Keratinocyte (primary cell): Measurements from ENCODE around the gene TNNC2.

Experiments used
- EZH2 ChIP-seq: IDR thresholded peaks from one replicate; pipeline ENCODE4 v1.6.1; 2012; ENCODE audit warnings: inconsistent platforms, mild to moderate bottlenecking, low read length, moderate library complexity
- TF ChIP-seq, protein P1 (sequence below), 3 experiments: IDR thresholded peaks in 1 of 3; conservative IDR thresholded peaks in 1 of 3; optimal IDR thresholded peaks in 1 of 3; 2 replicates in 2 of 3; 3 replicates in 1 of 3; pipeline versions ENCODE3 to v1.5.1; 2011; ENCODE audit warnings: low read length in 3 of 3, mild to moderate bottlenecking in 3 of 3, moderate library complexity in 2 of 3, control low read depth in 1 of 3, inconsistent platforms in 1 of 3; ENCODE audit not compliant: insufficient read depth in 2 of 3; ENCODE audit errors: extremely low read depth in 1 of 3

DNA sequence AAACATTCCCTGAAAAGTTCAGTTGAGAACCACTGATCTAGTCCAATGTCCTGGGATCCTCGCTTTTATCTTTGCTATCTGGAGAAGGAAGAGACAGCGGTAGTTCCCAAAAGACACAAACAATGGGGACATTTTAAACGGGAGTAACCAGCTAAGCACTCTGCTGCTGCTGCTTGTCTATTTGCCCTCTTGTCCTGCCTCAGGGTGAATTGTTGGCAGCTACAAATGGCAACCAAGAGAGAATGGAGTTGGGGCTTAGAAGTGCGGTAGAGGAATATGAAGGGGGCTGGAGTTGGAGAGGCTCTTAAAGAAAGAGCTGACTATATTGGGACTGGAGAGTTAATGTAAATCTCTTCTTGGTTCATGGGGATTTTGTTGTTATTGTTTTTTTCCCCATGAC lies 47.5 kb upstream of the TNNC2 start:
- TF ChIP-seq, protein P1, sequence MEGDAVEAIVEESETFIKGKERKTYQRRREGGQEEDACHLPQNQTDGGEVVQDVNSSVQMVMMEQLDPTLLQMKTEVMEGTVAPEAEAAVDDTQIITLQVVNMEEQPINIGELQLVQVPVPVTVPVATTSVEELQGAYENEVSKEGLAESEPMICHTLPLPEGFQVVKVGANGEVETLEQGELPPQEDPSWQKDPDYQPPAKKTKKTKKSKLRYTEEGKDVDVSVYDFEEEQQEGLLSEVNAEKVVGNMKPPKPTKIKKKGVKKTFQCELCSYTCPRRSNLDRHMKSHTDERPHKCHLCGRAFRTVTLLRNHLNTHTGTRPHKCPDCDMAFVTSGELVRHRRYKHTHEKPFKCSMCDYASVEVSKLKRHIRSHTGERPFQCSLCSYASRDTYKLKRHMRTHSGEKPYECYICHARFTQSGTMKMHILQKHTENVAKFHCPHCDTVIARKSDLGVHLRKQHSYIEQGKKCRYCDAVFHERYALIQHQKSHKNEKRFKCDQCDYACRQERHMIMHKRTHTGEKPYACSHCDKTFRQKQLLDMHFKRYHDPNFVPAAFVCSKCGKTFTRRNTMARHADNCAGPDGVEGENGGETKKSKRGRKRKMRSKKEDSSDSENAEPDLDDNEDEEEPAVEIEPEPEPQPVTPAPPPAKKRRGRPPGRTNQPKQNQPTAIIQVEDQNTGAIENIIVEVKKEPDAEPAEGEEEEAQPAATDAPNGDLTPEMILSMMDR (optimal IDR thresholded peaks at IDR 0.05 in 1 of 3, IDR thresholded peaks at IDR 0.05 in 1 of 3, conservative IDR thresholded peaks at IDR 0.05 in 1 of 3; ENCODE audit: extremely low read depth in 1 of 3, insufficient read depth in 2 of 3, low read length in 3 of 3) = no peak
- TF ChIP-seq EZH2 = no peak
